GM23338 (cell line): ENCODE measurements around the gene RTP4.
A peak's percentile ranks its signal among the peaks of the same experiment; 100 is the strongest.

Source experiments
- CREB1 ChIP-seq: fragments of 250-450 bp; sonication (Bioruptor Pico); IDR thresholded peaks from 2 replicates; pipeline ENCODE4 v1.5.0; 2020; ENCODE audit warnings: low read depth, mild to moderate bottlenecking, moderate library complexity
- EZH2 ChIP-seq: fragments of 200-600 bp; sonication (generic); IDR thresholded peaks from one replicate; pipeline ENCODE4 v1.8.0; 2017; ENCODE audit warnings: antibody characterized with exemption, mild to moderate bottlenecking, low read depth; ENCODE audit not compliant: unreplicated experiment
- EZH2phosphoT487 ChIP-seq: fragments of 200-600 bp; sonication (generic); IDR thresholded peaks from one replicate; pipeline ENCODE4 v1.8.1; 2018; ENCODE audit warnings: antibody characterized with exemption; ENCODE audit not compliant: unreplicated experiment
- JUNB ChIP-seq: IDR thresholded peaks from one replicate; pipeline ENCODE4 v1.6.1; 2016; ENCODE audit warnings: antibody characterized with exemption; ENCODE audit not compliant: unreplicated experiment
- NANOG ChIP-seq: IDR thresholded peaks from 2 replicates; pipeline ENCODE4 v1.6.1; 2016; ENCODE audit warnings: antibody characterized with exemption, borderline replicate concordance
- POLR2AphosphoS5 ChIP-seq: IDR thresholded peaks from 2 replicates; pipeline ENCODE4 v1.6.1; 2016; ENCODE audit warnings: antibody characterized with exemption, low read depth
- ZNF114 ChIP-seq: fragments of 250-450 bp; sonication (Bioruptor Pico); IDR thresholded peaks from 2 replicates; pipeline ENCODE4 v1.5.0; 2020; ENCODE audit warnings: mild to moderate bottlenecking, moderate library complexity
- ZNF331 ChIP-seq: fragments of 250-450 bp; sonication (Bioruptor Pico); IDR thresholded peaks from 2 replicates; pipeline ENCODE4 v1.5.0; 2020; ENCODE audit warnings: low read depth, mild to moderate bottlenecking, moderate library complexity
- TF ChIP-seq, protein P1 (sequence below), 2 experiments: fragments of 200-600 bp in 1 of 2; sonication (generic) in 1 of 2; conservative IDR thresholded peaks; 2 replicates each; pipeline versions ENCODE4 v1.5.1 to v1.6.1; 2016 to 2017; ENCODE audit warnings: antibody characterized with exemption in 2 of 2, low read depth in 2 of 2, mild to moderate bottlenecking in 2 of 2, moderate library complexity in 1 of 2
- TF ChIP-seq, protein P2 (sequence below): fragments of 250-450 bp; sonication (Bioruptor Pico); IDR thresholded peaks from 2 replicates; pipeline ENCODE4 v1.5.0; 2020; ENCODE audit warnings: mild to moderate bottlenecking, moderate library complexity
- TF ChIP-seq, protein P3 (sequence below): IDR thresholded peaks from 2 replicates; pipeline ENCODE4 v1.6.1; 2016; ENCODE audit warnings: antibody characterized with exemption
- TF ChIP-seq, protein P4 (sequence below): IDR thresholded peaks from one replicate; pipeline ENCODE4 v1.6.1; 2018; ENCODE audit warnings: antibody characterized with exemption; ENCODE audit not compliant: unreplicated experiment

DNA sequence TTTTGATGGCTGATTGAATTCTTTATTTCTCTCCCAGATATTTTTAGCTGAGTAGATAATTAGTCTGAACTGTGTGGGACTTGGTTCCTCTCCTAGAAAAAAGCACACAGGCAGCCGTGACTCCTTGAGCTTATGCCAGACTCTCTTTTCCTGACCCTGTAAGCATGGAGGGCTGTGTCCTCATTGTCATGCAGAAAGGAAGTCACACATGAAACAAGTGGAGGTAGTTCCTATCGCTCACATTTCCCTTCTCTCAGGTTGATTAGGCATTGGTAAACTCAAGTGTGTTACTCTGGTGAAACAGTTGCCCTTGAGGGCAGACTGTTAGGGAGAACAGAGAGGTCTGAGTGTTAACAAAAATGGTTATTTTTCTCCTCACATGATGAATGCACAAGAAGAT, 6.3 kb upstream of the RTP4 start:
- TF ChIP-seq EZH2 (no peak), CREB1 (CRISPR knock-in tag) (no peak), EZH2phosphoT487 (no peak), ZNF331 (no peak), POLR2AphosphoS5 (no peak), JUNB (no peak), ZNF114 (CRISPR knock-in tag) (no peak), NANOG (0 out of 2 replicates have a peak, but pooled peaks have one; percentile 22)
- TF ChIP-seq, protein P1, sequence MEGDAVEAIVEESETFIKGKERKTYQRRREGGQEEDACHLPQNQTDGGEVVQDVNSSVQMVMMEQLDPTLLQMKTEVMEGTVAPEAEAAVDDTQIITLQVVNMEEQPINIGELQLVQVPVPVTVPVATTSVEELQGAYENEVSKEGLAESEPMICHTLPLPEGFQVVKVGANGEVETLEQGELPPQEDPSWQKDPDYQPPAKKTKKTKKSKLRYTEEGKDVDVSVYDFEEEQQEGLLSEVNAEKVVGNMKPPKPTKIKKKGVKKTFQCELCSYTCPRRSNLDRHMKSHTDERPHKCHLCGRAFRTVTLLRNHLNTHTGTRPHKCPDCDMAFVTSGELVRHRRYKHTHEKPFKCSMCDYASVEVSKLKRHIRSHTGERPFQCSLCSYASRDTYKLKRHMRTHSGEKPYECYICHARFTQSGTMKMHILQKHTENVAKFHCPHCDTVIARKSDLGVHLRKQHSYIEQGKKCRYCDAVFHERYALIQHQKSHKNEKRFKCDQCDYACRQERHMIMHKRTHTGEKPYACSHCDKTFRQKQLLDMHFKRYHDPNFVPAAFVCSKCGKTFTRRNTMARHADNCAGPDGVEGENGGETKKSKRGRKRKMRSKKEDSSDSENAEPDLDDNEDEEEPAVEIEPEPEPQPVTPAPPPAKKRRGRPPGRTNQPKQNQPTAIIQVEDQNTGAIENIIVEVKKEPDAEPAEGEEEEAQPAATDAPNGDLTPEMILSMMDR (conservative IDR thresholded peaks at IDR 0.05; ENCODE audit: low read depth in 2 of 2) = no peak
- TF ChIP-seq, protein P2, sequence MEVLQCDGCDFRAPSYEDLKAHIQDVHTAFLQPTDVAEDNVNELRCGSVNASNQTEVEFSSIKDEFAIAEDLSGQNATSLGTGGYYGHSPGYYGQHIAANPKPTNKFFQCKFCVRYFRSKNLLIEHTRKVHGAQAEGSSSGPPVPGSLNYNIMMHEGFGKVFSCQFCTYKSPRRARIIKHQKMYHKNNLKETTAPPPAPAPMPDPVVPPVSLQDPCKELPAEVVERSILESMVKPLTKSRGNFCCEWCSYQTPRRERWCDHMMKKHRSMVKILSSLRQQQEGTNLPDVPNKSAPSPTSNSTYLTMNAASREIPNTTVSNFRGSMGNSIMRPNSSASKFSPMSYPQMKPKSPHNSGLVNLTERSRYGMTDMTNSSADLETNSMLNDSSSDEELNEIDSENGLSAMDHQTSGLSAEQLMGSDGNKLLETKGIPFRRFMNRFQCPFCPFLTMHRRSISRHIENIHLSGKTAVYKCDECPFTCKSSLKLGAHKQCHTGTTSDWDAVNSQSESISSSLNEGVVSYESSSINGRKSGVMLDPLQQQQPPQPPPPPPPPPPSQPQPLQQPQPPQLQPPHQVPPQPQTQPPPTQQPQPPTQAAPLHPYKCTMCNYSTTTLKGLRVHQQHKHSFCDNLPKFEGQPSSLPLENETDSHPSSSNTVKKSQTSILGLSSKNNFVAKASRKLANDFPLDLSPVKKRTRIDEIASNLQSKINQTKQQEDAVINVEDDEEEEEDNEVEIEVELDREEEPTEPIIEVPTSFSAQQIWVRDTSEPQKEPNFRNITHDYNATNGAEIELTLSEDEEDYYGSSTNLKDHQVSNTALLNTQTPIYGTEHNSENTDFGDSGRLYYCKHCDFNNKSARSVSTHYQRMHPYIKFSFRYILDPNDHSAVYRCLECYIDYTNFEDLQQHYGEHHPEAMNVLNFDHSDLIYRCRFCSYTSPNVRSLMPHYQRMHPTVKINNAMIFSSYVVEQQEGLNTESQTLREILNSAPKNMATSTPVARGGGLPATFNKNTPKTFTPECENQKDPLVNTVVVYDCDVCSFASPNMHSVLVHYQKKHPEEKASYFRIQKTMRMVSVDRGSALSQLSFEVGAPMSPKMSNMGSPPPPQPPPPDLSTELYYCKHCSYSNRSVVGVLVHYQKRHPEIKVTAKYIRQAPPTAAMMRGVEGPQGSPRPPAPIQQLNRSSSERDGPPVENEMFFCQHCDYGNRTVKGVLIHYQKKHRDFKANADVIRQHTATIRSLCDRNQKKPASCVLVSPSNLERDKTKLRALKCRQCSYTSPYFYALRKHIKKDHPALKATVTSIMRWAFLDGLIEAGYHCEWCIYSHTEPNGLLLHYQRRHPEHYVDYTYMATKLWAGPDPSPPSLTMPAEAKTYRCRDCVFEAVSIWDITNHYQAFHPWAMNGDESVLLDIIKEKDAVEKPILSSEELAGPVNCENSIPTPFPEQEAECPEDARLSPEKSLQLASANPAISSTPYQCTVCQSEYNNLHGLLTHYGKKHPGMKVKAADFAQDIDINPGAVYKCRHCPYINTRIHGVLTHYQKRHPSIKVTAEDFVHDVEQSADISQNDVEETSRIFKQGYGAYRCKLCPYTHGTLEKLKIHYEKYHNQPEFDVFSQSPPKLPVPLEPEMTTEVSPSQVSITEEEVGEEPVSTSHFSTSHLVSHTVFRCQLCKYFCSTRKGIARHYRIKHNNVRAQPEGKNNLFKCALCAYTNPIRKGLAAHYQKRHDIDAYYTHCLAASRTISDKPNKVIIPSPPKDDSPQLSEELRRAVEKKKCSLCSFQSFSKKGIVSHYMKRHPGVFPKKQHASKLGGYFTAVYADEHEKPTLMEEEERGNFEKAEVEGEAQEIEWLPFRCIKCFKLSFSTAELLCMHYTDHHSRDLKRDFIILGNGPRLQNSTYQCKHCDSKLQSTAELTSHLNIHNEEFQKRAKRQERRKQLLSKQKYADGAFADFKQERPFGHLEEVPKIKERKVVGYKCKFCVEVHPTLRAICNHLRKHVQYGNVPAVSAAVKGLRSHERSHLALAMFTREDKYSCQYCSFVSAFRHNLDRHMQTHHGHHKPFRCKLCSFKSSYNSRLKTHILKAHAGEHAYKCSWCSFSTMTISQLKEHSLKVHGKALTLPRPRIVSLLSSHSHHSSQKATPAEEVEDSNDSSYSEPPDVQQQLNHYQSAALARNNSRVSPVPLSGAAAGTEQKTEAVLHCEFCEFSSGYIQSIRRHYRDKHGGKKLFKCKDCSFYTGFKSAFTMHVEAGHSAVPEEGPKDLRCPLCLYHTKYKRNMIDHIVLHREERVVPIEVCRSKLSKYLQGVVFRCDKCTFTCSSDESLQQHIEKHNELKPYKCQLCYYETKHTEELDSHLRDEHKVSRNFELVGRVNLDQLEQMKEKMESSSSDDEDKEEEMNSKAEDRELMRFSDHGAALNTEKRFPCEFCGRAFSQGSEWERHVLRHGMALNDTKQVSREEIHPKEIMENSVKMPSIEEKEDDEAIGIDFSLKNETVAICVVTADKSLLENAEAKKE (CRISPR knock-in tag) = no peak
- TF ChIP-seq, protein P3, sequence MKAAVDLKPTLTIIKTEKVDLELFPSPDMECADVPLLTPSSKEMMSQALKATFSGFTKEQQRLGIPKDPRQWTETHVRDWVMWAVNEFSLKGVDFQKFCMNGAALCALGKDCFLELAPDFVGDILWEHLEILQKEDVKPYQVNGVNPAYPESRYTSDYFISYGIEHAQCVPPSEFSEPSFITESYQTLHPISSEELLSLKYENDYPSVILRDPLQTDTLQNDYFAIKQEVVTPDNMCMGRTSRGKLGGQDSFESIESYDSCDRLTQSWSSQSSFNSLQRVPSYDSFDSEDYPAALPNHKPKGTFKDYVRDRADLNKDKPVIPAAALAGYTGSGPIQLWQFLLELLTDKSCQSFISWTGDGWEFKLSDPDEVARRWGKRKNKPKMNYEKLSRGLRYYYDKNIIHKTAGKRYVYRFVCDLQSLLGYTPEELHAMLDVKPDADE = no peak
- TF ChIP-seq, protein P4, sequence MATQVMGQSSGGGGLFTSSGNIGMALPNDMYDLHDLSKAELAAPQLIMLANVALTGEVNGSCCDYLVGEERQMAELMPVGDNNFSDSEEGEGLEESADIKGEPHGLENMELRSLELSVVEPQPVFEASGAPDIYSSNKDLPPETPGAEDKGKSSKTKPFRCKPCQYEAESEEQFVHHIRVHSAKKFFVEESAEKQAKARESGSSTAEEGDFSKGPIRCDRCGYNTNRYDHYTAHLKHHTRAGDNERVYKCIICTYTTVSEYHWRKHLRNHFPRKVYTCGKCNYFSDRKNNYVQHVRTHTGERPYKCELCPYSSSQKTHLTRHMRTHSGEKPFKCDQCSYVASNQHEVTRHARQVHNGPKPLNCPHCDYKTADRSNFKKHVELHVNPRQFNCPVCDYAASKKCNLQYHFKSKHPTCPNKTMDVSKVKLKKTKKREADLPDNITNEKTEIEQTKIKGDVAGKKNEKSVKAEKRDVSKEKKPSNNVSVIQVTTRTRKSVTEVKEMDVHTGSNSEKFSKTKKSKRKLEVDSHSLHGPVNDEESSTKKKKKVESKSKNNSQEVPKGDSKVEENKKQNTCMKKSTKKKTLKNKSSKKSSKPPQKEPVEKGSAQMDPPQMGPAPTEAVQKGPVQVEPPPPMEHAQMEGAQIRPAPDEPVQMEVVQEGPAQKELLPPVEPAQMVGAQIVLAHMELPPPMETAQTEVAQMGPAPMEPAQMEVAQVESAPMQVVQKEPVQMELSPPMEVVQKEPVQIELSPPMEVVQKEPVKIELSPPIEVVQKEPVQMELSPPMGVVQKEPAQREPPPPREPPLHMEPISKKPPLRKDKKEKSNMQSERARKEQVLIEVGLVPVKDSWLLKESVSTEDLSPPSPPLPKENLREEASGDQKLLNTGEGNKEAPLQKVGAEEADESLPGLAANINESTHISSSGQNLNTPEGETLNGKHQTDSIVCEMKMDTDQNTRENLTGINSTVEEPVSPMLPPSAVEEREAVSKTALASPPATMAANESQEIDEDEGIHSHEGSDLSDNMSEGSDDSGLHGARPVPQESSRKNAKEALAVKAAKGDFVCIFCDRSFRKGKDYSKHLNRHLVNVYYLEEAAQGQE = no peak
